SIG-M5 treated with dmso at 0.1 percent for 504 hours (cell line): ENCODE data around the gene EPHX1.
"Not testable (repeated sequence)": the region's sequence is repeated elsewhere in the genome, so short reads cannot be mapped to it uniquely, and the experiment has no call there.

ENCODE experiments used
- DNase-seq: peaks from one replicate; lab custom pipeline; 2025; ENCODE audit not compliant: unreplicated experiment; lab: John Stamatoyannopoulos, UW

EPHX1 gene

GRCh38 chr1:225815526-225816178 lies 5.7 kb downstream of the EPHX1 start:
- DNase-seq: no peak

- no peak for DNase-seq
These were observed 7.0 kb downstream of the EPHX1 start for GRCh38 chr1:225816643-225817538.

GRCh38 chr1:225817611-225818061 lies 7.7 kb downstream of the EPHX1 start:
- DNase-seq: no peak

- no peak for DNase-seq
These were observed 8.3 kb downstream of the EPHX1 start for GRCh38 chr1:225818229-225818628.

GRCh38 chr1:225819346-225820192 lies 9.6 kb downstream of the EPHX1 start:
- no peak for DNase-seq

- no peak for DNase-seq
These were observed 10.7 kb downstream of the EPHX1 start for GRCh38 chr1:225820522-225821120.

GRCh38 chr1:225822655-225823403 lies 12.9 kb downstream of the EPHX1 start:
- no peak for DNase-seq

- DNase-seq: no peak
These were observed 13.9 kb downstream of the EPHX1 start for GRCh38 chr1:225823811-225824261.

GRCh38 chr1:225824533-225824941 lies 14.6 kb downstream of the EPHX1 start:
- DNase-seq: no peak

GRCh38 chr1:225825078-225825477 lies 15.2 kb downstream of the EPHX1 start:
- no peak for DNase-seq

- no peak for DNase-seq
These were observed 15.7 kb downstream of the EPHX1 start for GRCh38 chr1:225825607-225826007.

GRCh38 chr1:225827076-225827475 lies 17.2 kb downstream of the EPHX1 start:
- no peak for DNase-seq

- DNase-seq: no peak
These were observed 18.9 kb downstream of the EPHX1 start for GRCh38 chr1:225828706-225829345.

- no peak for DNase-seq
These were observed 20.9 kb downstream of the EPHX1 start for GRCh38 chr1:225830841-225831240.

GRCh38 chr1:225834417-225835329 lies 24.7 kb downstream of the EPHX1 start:
- no peak for DNase-seq

- no peak for DNase-seq
These were observed 25.9 kb downstream of the EPHX1 start for GRCh38 chr1:225835856-225836255.

- DNase-seq: not testable (repeated sequence)
These were observed 26.4 kb downstream of the EPHX1 start for GRCh38 chr1:225836296-225836695.

- no peak for DNase-seq
These were observed 28.9 kb downstream of the EPHX1 start for GRCh38 chr1:225838793-225839192.

GRCh38 chr1:225840223-225840610 lies 30.3 kb downstream of the EPHX1 start:
- DNase-seq: no peak
